KMS-11 (cell line): ENCODE results near the gene SKP1.

ENCODE experiments used
- H2AFZ ChIP-seq: fragments of 200-600 bp; sonication (generic); 2 replicates; pipeline ENCODE4 v1.6.1; 2016; ENCODE audit warnings: antibody characterized with exemption, mixed run types, low read depth
- H3K27ac ChIP-seq: fragments of 200-600 bp; sonication (generic); 2 replicates; pipeline ENCODE4 v1.6.1; 2016; ENCODE audit warnings: mild to moderate bottlenecking, mixed run types
- H3K27me3 ChIP-seq: fragments of 200-600 bp; sonication (generic); 2 replicates; pipeline ENCODE4 v1.6.1; 2017; ENCODE audit warnings: mild to moderate bottlenecking, low read depth, mixed run types, moderate library complexity; ENCODE audit not compliant: insufficient read depth
- H3K36me3 ChIP-seq: fragments of 200-600 bp; sonication (generic); 2 replicates; pipeline ENCODE4 v1.6.1; 2017; ENCODE audit warnings: mild to moderate bottlenecking, mixed run types; ENCODE audit not compliant: insufficient read depth
- H3K4me1 ChIP-seq: fragments of 200-600 bp; sonication (generic); 2 replicates; pipeline ENCODE4 v1.6.1; 2016; ENCODE audit warnings: mild to moderate bottlenecking, low read depth, mixed run types; ENCODE audit not compliant: poor library complexity, severe bottlenecking
- H3K4me2 ChIP-seq: fragments of 200-600 bp; sonication (generic); 2 replicates; pipeline ENCODE4 v1.7.0; 2016; ENCODE audit warnings: mild to moderate bottlenecking, mixed run types
- H3K4me3 ChIP-seq: fragments of 200-600 bp; sonication (generic); IDR thresholded peaks from 2 replicates; pipeline ENCODE4 v1.6.1; 2017; ENCODE audit warnings: low read depth, low read length, mixed read lengths; ENCODE audit not compliant: insufficient read depth
- H3K79me2 ChIP-seq: fragments of 200-600 bp; sonication (generic); 2 replicates; pipeline ENCODE4 v1.6.1; 2016; ENCODE audit warnings: low read depth, mixed run types; ENCODE audit not compliant: insufficient read depth
- H3K9ac ChIP-seq: fragments of 200-600 bp; sonication (generic); 2 replicates; pipeline ENCODE4 v1.6.1; 2016; ENCODE audit warnings: mild to moderate bottlenecking, mixed run types
- H4K20me1 ChIP-seq: fragments of 200-600 bp; sonication (generic); 2 replicates; pipeline ENCODE4 v1.6.1; 2016; ENCODE audit warnings: mild to moderate bottlenecking, mixed run types; ENCODE audit not compliant: insufficient read depth
- TF ChIP-seq, protein P1 (sequence below): fragments of 200-600 bp; sonication (generic); conservative IDR thresholded peaks from 2 replicates; pipeline ENCODE4 v1.6.1; 2017; ENCODE audit warnings: low read depth, mild to moderate bottlenecking, antibody characterized with exemption, low read length, moderate library complexity, mixed read lengths

SKP1 gene

DNA sequence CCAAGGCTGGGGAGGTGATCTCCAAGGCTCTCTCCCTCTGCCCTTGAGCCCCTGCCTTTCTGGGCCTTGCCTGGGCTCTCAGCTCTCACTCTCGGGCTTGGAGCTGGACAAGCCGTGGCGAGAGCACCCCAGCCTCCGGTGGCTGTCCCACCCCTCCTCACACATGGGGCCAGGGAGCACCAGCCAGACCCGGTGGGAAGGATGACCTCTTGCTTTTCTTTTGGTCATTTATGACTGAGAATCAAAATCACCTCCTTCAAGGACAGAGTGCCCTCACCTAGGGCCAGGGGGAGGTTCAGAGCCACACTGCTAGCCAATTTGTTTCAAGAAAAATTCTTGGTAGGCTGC, 48.1 kb downstream of the SKP1 start:
- TF ChIP-seq, protein P1, sequence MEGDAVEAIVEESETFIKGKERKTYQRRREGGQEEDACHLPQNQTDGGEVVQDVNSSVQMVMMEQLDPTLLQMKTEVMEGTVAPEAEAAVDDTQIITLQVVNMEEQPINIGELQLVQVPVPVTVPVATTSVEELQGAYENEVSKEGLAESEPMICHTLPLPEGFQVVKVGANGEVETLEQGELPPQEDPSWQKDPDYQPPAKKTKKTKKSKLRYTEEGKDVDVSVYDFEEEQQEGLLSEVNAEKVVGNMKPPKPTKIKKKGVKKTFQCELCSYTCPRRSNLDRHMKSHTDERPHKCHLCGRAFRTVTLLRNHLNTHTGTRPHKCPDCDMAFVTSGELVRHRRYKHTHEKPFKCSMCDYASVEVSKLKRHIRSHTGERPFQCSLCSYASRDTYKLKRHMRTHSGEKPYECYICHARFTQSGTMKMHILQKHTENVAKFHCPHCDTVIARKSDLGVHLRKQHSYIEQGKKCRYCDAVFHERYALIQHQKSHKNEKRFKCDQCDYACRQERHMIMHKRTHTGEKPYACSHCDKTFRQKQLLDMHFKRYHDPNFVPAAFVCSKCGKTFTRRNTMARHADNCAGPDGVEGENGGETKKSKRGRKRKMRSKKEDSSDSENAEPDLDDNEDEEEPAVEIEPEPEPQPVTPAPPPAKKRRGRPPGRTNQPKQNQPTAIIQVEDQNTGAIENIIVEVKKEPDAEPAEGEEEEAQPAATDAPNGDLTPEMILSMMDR, result no peak
- H3K79me2 ChIP-seq, result no peaks in the 10 kb centered on the region
- H3K27ac ChIP-seq, result no peak overlapping the region
- peaks cover 14% of the 10 kb centered on the region; the same call in 1 of the 2 replicates for H4K20me1 ChIP-seq
- peaks cover 24% of the 10 kb centered on the region for H3K4me1 ChIP-seq
- no peaks in the 10 kb centered on the region for H3K36me3 ChIP-seq
- H3K4me3 ChIP-seq, result no peak overlapping the region
- no peak overlapping the region for H3K4me2 ChIP-seq
- no peak overlapping the region for H2AFZ ChIP-seq
- no peaks in the 10 kb centered on the region for H3K27me3 ChIP-seq
- H3K9ac ChIP-seq, result no peak overlapping the region

DNA sequence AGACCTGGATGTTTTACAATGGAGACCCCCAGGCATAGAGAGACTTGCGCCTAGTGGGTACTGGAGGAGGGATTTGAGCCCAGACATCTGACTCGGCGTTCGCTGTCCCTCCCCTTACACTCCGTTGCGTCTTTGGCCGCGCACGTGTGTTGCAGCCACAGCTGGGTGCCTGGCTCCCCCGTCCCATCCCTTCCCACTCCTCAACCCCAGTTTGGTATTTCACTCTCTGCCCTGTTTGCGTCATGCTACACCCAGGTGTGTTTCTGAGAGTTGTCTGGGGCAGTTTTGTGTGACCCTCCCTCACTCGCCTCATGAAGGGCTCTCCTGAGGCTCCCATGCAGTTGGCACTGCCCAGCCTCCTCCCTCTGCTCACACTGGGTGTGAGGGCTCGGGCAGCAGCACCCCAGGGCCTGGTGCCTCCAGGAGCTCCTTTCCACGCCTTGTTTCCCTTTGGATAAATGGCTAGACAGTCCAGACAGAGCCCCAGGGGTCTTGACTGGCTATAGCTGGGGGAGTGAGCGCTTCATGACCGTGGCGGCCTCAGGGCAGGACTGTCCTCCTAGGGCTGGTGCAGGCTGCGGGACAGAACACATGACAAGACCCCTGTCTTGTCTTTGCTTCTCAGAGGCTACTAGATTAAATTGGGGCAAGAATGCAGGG, 48.6 kb downstream of the SKP1 start:
- Histone ChIP-seq H3K9ac (no peak overlapping the region), H3K27ac (no peak overlapping the region)

DNA sequence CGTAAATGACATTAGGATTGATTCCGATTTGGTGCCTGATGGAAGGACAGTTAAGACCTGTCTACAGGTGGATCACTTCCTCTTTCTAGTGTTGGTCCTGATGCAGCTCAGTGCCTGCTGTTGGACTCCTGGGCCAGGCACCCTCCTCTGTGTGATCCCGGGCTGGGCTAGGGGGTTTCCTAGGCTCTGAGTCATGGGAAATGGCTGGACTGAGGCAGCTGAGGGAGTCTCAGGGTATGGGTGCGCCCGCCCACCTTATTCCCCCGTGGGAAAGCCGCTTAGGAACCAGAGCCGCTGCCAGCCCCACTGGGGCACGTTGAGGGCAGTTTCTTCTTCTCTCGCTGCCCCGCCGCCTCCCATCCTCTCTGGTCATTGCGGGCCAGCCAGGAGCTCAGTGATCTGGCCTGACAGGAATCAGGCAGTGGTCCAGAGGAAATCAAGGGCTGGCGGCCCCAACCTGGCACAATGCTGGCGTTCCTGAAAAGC, 49.3 kb downstream of the SKP1 start:
- H4K20me1 ChIP-seq, result peaks cover 14% of the 10 kb centered on the region; the same call in 1 of the 2 replicates
- no peaks in the 10 kb centered on the region for H3K79me2 ChIP-seq
- peaks cover 12% of the 10 kb centered on the region for H3K4me1 ChIP-seq
- no peak overlapping the region for H3K27ac ChIP-seq
- H3K27me3 ChIP-seq, result no peaks in the 10 kb centered on the region
- H3K4me2 ChIP-seq, result no peak overlapping the region
- TF ChIP-seq, protein P1, result no peak
- H3K9ac ChIP-seq, result no peak overlapping the region
- no peak overlapping the region for H3K4me3 ChIP-seq
- H2AFZ ChIP-seq, result no peak overlapping the region
- H3K36me3 ChIP-seq, result no peaks in the 10 kb centered on the region

More for the DNA sequence above, 48.6 kb downstream of the SKP1 start:
- no peak overlapping the region for H2AFZ ChIP-seq
- peaks cover 19% of the 10 kb centered on the region for H3K4me1 ChIP-seq
- no peaks in the 10 kb centered on the region for H3K79me2 ChIP-seq
- no peak overlapping the region for H3K4me3 ChIP-seq
- no peaks in the 10 kb centered on the region for H3K36me3 ChIP-seq
- H3K27me3 ChIP-seq, result no peaks in the 10 kb centered on the region
- TF ChIP-seq, protein P1, result no peak
- peaks cover 14% of the 10 kb centered on the region; the same call in 1 of the 2 replicates for H4K20me1 ChIP-seq
- H3K4me2 ChIP-seq, result no peak overlapping the region

DNA sequence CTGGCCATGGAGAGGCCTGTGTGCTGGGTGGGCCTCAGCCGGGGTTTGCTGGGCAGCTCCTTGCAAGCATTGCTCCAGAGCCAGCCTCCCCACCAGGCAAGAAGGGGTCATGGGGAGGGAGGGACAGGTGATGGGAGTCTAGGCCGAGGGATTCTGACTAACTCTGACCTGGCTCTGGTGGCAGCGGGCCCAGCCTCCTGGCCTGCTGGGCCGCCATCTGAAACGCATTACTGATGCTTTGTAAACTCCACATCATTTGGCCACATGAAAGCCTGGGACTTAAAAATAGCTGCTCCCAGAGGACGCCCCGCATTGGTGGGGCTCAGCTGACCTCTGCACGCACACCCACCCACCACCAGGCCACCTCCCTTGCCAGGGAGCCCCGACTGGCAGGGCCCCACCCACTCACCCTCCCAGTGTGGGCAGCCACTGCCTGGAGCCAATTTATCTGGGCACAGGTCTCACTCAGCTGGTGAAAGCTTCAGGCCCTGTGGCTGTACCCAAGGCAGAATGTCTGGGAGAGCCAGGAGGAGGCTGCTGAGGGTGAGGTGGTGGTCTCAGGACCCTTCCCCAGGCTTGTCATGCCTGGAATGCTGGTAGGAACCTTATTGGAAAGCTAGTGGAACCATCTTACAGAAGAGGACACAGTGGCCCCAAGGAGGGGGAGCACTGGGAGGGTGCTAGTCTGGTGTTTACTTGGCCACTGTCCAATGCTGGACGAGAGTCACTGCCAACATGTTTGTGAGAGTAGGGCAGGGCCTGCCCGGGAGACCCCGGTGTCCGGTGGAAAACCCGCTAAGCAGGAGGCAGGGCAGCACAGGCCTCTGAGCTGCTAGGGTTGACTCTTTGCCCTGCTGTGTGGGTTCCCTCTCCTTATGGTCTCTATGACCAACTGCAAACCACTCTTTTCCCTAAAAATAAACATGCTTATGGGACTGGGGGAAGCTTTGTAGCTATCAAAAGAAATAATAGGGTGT, 51.4 kb downstream of the SKP1 start:
- no peak overlapping the region for H2AFZ ChIP-seq
- H3K79me2 ChIP-seq, result no peaks in the 10 kb centered on the region
- TF ChIP-seq, protein P1, result no peak
- H4K20me1 ChIP-seq, result no peaks in the 10 kb centered on the region
- H3K4me3 ChIP-seq, result no peak overlapping the region
- no peak overlapping the region for H3K9ac ChIP-seq
- H3K27me3 ChIP-seq, result no peaks in the 10 kb centered on the region
- H3K36me3 ChIP-seq, result no peaks in the 10 kb centered on the region
- no peaks in the 10 kb centered on the region for H3K4me1 ChIP-seq
- no peak overlapping the region for H3K4me2 ChIP-seq
- H3K27ac ChIP-seq, result no peak overlapping the region
